Measurements from ENCODE around the gene RXRB.

- no peak for TF ChIP-seq CTCF (IDR thresholded peaks at IDR 0.05)
- no peak for TF ChIP-seq POLR2A (IDR thresholded peaks at IDR 0.05)
Observed at GRCh38 chr6:33192105-33192646, 8.3 kb downstream of the RXRB start, which contains the start of gene COL11A2.
